K562 (cell line): ENCODE results near the gene ADCY6. TPM values are rescaled to one million over a fixed set of nuclear protein-coding genes. Genes with fewer than 3 reads are reported as not detected.
A peak's percentile ranks its signal among the peaks of the same experiment; 100 is the strongest.

Source experiments
- ATF1 ChIP-seq, 2 experiments: fragments of 450-650 bp in 1 of 2; IDR thresholded peaks; 2 replicates each; pipeline ENCODE4 v1.6.1; 2016; ENCODE audit warnings: missing compliant biosample characterization in 1 of 2, missing genetic modification characterization in 1 of 2
- BHLHE40 ChIP-seq: IDR thresholded peaks from 2 replicates; pipeline ENCODE4 v1.6.1; 2011; ENCODE audit warnings: low read length, improper control_type of control experiment
- CREB1 ChIP-seq, 2 experiments: sonication (generic) in 1 of 2; formaldehyde crosslinking in 1 of 2; IDR thresholded peaks; 2 replicates each; pipeline versions ENCODE4 v1.6.1 to v1.8.0; 2012 to 2022; ENCODE audit warnings: inconsistent platforms in 1 of 2, mild to moderate bottlenecking in 1 of 2, missing genetic modification reagents in 1 of 2, moderate library complexity in 1 of 2
- CREM ChIP-seq: IDR thresholded peaks from 2 replicates; pipeline ENCODE4 v1.6.1; 2014; ENCODE audit warnings: antibody characterized with exemption, low read depth
- DPF2 ChIP-seq: fragments of 450-650 bp; IDR thresholded peaks from 2 replicates; pipeline ENCODE4 v1.6.1; 2016
- FIP1L1 ChIP-seq: fragments of 200-400 bp; formaldehyde crosslinking; IDR thresholded peaks from 2 replicates; pipeline ENCODE4 v1.6.1; 2018; ENCODE audit warnings: mild to moderate bottlenecking, low read depth, low read length; ENCODE audit not compliant: poor library complexity, severe bottlenecking
- FOXP1 ChIP-seq: sonication (generic); formaldehyde crosslinking; IDR thresholded peaks from 2 replicates; pipeline ENCODE4 v1.8.0; 2022; ENCODE audit warnings: mild to moderate bottlenecking, missing genetic modification reagents
- HDAC1 ChIP-seq, 2 experiments: fragments of 450-650 bp; IDR thresholded peaks; 2 replicates each; pipeline ENCODE4 v1.6.1; 2016 to 2017; ENCODE audit warnings: inconsistent platforms in 1 of 2, mild to moderate bottlenecking in 1 of 2, moderate library complexity in 1 of 2
- JUND ChIP-seq, 2 experiments: IDR thresholded peaks; 2 replicates in 1 of 2; 3 replicates in 1 of 2; pipeline ENCODE4 v1.6.1; 2011; ENCODE audit warnings: borderline replicate concordance in 2 of 2, low read depth in 2 of 2, low read length in 2 of 2, improper control_type of control experiment in 1 of 2, missing biosample characterization in 1 of 2, missing genetic modification characterization in 1 of 2, missing genetic modification reagents in 1 of 2
- KAT7 ChIP-seq: sonication (generic); formaldehyde crosslinking; IDR thresholded peaks from 2 replicates; pipeline ENCODE4 v1.8.0; 2022; ENCODE audit warnings: missing genetic modification reagents, mild to moderate bottlenecking, borderline replicate concordance
- KDM2B ChIP-seq: fragments of 250-450 bp; sonication (Bioruptor Pico); IDR thresholded peaks from 2 replicates; pipeline ENCODE4 v1.8.0; 2021; ENCODE audit warnings: mild to moderate bottlenecking, moderate library complexity
- MAZ ChIP-seq, 2 experiments: fragments of 450-650 bp in 1 of 2; sonication (generic) in 1 of 2; formaldehyde crosslinking; IDR thresholded peaks in 1 of 2; conservative IDR thresholded peaks in 1 of 2; 2 replicates each; pipeline versions ENCODE4 v1.4.0 to v1.5.0; 2020; ENCODE audit warnings: mild to moderate bottlenecking in 1 of 2, missing genetic modification reagents in 1 of 2
- PRPF4 ChIP-seq: fragments of 200-400 bp; formaldehyde crosslinking; IDR thresholded peaks from one replicate; pipeline ENCODE4 v1.6.1; 2017; ENCODE audit warnings: low read length, low read depth, mild to moderate bottlenecking; ENCODE audit not compliant: insufficient read depth, poor library complexity, severe bottlenecking
- RBBP5 ChIP-seq: fragments of 200-600 bp; sonication (generic); IDR thresholded peaks from 2 replicates; pipeline ENCODE4 v1.6.1; 2012; ENCODE audit warnings: borderline replicate concordance, mild to moderate bottlenecking, low read length, control low read depth, inconsistent platforms; ENCODE audit not compliant: insufficient read depth, poor library complexity, severe bottlenecking
- RBM22 ChIP-seq: fragments of 200-400 bp; formaldehyde crosslinking; IDR thresholded peaks from 2 replicates; pipeline ENCODE4 v1.6.1; 2018; ENCODE audit warnings: low read length, low read depth; ENCODE audit not compliant: poor library complexity, severe bottlenecking
- SIRT6 ChIP-seq: IDR thresholded peaks from one replicate; pipeline ENCODE4 v1.6.1; 2012; ENCODE audit warnings: low read depth, mild to moderate bottlenecking, control low read depth, inconsistent platforms, low read length, moderate library complexity
- SNIP1 ChIP-seq: fragments of 450-650 bp; IDR thresholded peaks from 2 replicates; pipeline ENCODE4 v1.7.1; 2017; ENCODE audit warnings: low read depth, mild to moderate bottlenecking
- WHSC1 ChIP-seq: IDR thresholded peaks from one replicate; pipeline ENCODE4 v1.6.1; 2012; ENCODE audit warnings: low read length, control low read depth, inconsistent platforms
- ZC3H11A ChIP-seq: IDR thresholded peaks from 2 replicates; pipeline ENCODE4 v1.6.1; 2012; ENCODE audit warnings: low read depth, low read length, improper control_type of control experiment
- ZFX ChIP-seq: sonication (generic); formaldehyde crosslinking; IDR thresholded peaks from 2 replicates; pipeline ENCODE4 v1.8.0; 2022; ENCODE audit warnings: mild to moderate bottlenecking, missing genetic modification reagents, moderate library complexity
- ZNF12 ChIP-seq: sonication (generic); formaldehyde crosslinking; IDR thresholded peaks from 2 replicates; pipeline ENCODE4 v1.4.0; 2020; ENCODE audit warnings: mild to moderate bottlenecking, missing genetic modification reagents
- ZNF384 ChIP-seq: IDR thresholded peaks from 2 replicates; pipeline ENCODE4 v1.6.1; 2012; ENCODE audit warnings: low read depth, low read length, improper control_type of control experiment
- ZNF589 ChIP-seq: fragments of 200-800 bp; sonication (Bioruptor generic); IDR thresholded peaks from 2 replicates; pipeline ENCODE4 v1.6.1; 2016; ENCODE audit warnings: low read depth, missing genetic modification characterization, missing compliant biosample characterization
- ZNF699 ChIP-seq: fragments of 250-450 bp; sonication (Bioruptor Pico); IDR thresholded peaks from 2 replicates; pipeline ENCODE4 v1.8.0; 2021; ENCODE audit warnings: mild to moderate bottlenecking, moderate library complexity; ENCODE audit not compliant: insufficient replicate concordance
- polyA plus RNA-seq, 8 experiments: library from polyadenylated mRNA; depleted of rRNA in 4 of 8; stranded (reverse) in 5 of 8; unstranded in 3 of 8; fragments of >200 nt; fragmentation: Nextera tagmentation in 2 of 8; fragmentation: Illumina TruSeq in 1 of 8; extraction: Ambion mirVana in 2 of 8; extraction: Trizol in 1 of 8; gene quantifications; 2 replicates each; pipeline versions ENCODE4 v1.2.1 to v1.2.3, GENCODE V29; 2011 to 2014; ENCODE audit warnings: inconsistent platforms in 1 of 8, missing spikeins in 1 of 8
- total RNA-seq, 7 experiments: library from RNA; depleted of rRNA in 6 of 7; stranded (reverse); fragments of >200 nt in 6 of 7; fragmentation: Illumina TruSeq in 2 of 7; extraction: Trizol in 2 of 7; gene quantifications; 2 replicates each; pipeline versions ENCODE4 v1.2.1 to v1.2.3, GENCODE V29; 2011 to 2021; ENCODE audit warnings: low replicate concordance in 1 of 7
- TF ChIP-seq, protein P1 (sequence below): fragments of 250-450 bp; sonication (Bioruptor Pico); IDR thresholded peaks from 2 replicates; pipeline ENCODE4 v1.9.0; 2021; ENCODE audit warnings: mild to moderate bottlenecking, inconsistent platforms

ADCY6 gene
- total and polyA plus RNA-seq, 9 of the 15 experiments (the other 6 are each of a cell fraction or from before 2014, with no cell fraction given): 0.01 to 1.0 (median 0.53) TPM

DNA sequence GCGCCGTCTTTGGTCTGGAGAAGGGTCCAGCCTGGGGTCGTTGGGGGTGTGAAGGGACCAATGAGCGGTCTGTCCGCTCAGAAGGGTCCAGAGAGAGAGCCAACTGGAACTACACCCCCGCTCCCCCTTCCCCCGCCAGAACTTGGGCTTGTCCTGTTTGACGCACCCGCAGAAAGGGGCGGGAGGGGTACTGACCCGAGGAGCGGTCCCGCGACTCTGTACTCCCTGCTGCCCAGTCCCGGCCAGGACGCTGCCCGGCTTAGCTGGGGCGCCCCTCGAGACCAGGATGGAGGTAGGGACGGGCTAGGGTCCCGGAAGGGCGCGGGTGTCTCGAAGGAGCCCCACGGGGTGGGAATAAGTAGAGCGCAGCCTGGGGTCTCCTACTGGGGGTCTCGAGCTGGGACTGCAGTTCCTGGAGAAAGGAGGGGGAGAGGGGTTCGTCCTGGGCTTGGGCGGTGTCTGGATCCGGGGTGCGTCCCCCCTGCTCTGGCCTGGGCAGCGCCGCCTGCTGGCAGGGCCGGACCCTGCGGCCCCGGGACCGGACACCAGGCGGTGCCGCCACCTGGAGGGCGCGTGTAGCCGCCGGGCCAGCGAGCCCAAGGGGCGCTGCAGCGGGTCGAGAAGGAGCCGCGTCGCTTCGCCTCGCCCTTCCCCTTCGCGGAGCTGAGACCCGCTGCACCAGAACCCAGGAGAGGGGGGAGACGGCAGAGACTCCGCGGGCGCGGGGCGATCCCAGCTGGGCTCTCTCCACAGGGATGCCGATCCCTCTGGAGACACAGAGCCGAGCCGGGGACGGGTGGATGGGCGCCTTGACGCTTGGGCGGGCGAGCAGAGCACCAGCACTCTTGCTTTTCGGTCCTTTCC lies 25.6 kb upstream of the ADCY6 start (continued):
- TF ChIP-seq FOXP1 (CRISPR knock-in tag): peak; percentile 83; the same call in 1 of the 2 replicates
- no peak for TF ChIP-seq WHSC1
- TF ChIP-seq ZNF589: peak; percentile 60; the same call in 1 of the 2 replicates
- TF ChIP-seq BHLHE40: peak; percentile 58; the same call in 1 of the 2 replicates
- no peak for TF ChIP-seq ATF1 (CRISPR knock-in tag; IDR thresholded peaks at IDR 0.05)
- peak; percentile 55 for TF ChIP-seq ATF1 (tag; IDR thresholded peaks at IDR 0.05)
- TF ChIP-seq RBM22: peak; percentile 62
- peak; percentile 30; the same call in 1 of the 2 replicates for TF ChIP-seq JUND (IDR thresholded peaks at IDR 0.05; ENCODE audit: borderline replicate concordance, low read depth, low read length)
- TF ChIP-seq JUND (tag; IDR thresholded peaks at IDR 0.05; ENCODE audit: borderline replicate concordance, low read depth, low read length): no peak; the same call in 2 of the 3 replicates
- TF ChIP-seq KAT7 (CRISPR knock-in tag): peak; percentile 66; the same call in 1 of the 2 replicates
- no peak for TF ChIP-seq ZC3H11A
- peak; percentile 70 for TF ChIP-seq RBBP5
- TF ChIP-seq, protein P1, sequence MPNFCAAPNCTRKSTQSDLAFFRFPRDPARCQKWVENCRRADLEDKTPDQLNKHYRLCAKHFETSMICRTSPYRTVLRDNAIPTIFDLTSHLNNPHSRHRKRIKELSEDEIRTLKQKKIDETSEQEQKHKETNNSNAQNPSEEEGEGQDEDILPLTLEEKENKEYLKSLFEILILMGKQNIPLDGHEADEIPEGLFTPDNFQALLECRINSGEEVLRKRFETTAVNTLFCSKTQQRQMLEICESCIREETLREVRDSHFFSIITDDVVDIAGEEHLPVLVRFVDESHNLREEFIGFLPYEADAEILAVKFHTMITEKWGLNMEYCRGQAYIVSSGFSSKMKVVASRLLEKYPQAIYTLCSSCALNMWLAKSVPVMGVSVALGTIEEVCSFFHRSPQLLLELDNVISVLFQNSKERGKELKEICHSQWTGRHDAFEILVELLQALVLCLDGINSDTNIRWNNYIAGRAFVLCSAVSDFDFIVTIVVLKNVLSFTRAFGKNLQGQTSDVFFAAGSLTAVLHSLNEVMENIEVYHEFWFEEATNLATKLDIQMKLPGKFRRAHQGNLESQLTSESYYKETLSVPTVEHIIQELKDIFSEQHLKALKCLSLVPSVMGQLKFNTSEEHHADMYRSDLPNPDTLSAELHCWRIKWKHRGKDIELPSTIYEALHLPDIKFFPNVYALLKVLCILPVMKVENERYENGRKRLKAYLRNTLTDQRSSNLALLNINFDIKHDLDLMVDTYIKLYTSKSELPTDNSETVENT: 0 out of 2 replicates have a peak, but pooled peaks have one; percentile 36
- no peak for TF ChIP-seq ZNF699
- peak; percentile 89 for TF ChIP-seq MAZ (CRISPR knock-in tag; conservative IDR thresholded peaks at IDR 0.05 in 1 of 2, IDR thresholded peaks at IDR 0.05 in 1 of 2)
- peak; percentile 70; the same call in 1 of the 2 replicates for TF ChIP-seq KDM2B (CRISPR knock-in tag)
- TF ChIP-seq PRPF4: peak; percentile 56
- TF ChIP-seq CREM: peak; percentile 74
- TF ChIP-seq HDAC1 (IDR thresholded peaks at IDR 0.05): peak in 1 of 2 experiments; percentile 7; a peak in 1 of 4 replicates
- TF ChIP-seq CREB1 (IDR thresholded peaks at IDR 0.05): no peak
- peak; percentile 72 for TF ChIP-seq CREB1 (CRISPR knock-in tag; IDR thresholded peaks at IDR 0.05)
- TF ChIP-seq SNIP1: peak; percentile 59; the same call in 1 of the 2 replicates
- no peak for TF ChIP-seq SIRT6
- peak; percentile 33; the same call in 1 of the 2 replicates for TF ChIP-seq ZNF12 (CRISPR knock-in tag)
- 0 out of 2 replicates have a peak, but pooled peaks have one; percentile 16 for TF ChIP-seq DPF2
- peak; percentile 79 for TF ChIP-seq ZFX
- peak; percentile 65 for TF ChIP-seq ZNF384
- peak; percentile 91 for TF ChIP-seq FIP1L1
